GM12864 (cell line): ENCODE results near the gene ZSCAN12.
"Not testable (repeated sequence)": the region's sequence is repeated elsewhere in the genome, so short reads cannot be mapped to it uniquely, and the experiment has no call there.

ENCODE experiments used
- DNase-seq: peaks from one replicate; pipeline ENCODE4 v3.0.0-alpha.2; 2011; ENCODE audit warnings: low read depth
- H3K4me3 ChIP-seq: 2 replicates; pipeline ENCODE4 v1.5.1; 2011; ENCODE audit warnings: mild to moderate bottlenecking, low read depth, low read length, control low read depth
- CTCF ChIP-seq: IDR thresholded peaks from 2 replicates; pipeline ENCODE4 v1.5.1; 2011; ENCODE audit warnings: low read depth, mild to moderate bottlenecking, moderate library complexity, low read length, control low read depth, inconsistent platforms; ENCODE audit errors: missing control alignments

ZSCAN12 gene

DNA sequence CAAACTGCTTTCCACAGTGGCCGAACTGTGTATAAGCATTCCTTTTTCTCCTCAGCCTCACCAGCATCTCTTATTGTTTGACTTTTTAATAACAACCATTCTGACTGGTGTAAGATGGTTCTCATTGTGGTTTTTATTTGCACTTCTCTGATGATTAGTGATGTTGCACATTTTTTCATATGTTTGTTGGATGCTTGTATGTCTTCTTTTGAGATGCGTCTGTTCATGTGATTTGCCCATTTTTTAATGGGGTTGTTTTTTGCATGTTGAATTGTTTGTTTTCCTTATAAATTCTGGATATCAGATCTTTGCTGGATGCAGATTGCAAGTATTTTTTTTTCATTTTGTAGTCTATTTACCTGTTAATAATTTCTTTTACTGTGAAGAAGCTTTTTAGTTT is 11.2 kb upstream of the ZSCAN12 start:
- no peak for DNase-seq
- no peak overlapping the region for H3K4me3 ChIP-seq
- no peak for TF ChIP-seq CTCF

- H3K4me3 ChIP-seq = no peak overlapping the region
- TF ChIP-seq CTCF = no peak
- no peak for DNase-seq
Measured at GRCh38 chr6:28408076-28408802, 8.7 kb upstream of the ZSCAN12 start.

DNA sequence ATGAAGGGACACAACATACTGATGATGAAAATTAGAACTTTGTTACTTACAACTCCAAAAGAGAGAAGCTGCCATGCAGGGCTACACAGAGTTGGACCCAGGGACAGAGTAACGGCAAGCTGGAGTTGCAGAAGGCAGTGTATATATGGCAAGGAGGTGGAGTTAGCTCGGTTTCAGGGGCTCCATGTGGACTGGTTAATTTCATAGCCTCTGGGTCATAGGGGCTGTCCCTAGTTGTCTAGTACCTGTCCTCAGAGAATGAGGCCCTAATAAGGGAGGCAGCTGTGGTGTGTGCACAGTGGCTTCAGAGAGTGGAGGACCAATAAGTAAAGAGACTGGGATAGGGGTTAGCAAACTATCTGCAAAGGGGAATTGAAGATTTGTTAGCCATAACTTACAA is 7.9 kb upstream of the ZSCAN12 start:
- no peak overlapping the region for H3K4me3 ChIP-seq
- TF ChIP-seq CTCF = no peak
- no peak for DNase-seq

DNA sequence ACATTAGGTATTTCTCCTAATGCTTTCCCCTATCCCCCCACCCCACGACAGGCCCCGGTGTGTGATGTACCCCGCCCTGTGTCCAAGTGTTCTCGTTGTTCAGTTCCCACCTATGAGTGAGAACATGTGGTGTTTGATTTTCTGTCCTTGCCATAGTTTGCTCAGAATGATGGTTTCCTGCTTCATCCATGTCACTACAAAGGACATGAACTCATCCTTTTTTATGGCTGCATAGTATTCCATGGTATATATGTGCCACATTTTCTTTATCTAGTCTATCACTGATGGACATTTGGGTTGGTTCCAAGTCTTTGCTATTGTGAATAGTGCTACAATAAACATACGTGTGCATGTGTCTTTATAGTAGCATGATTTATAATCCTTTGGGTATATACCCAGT is 4.4 kb upstream of the ZSCAN12 start:
- not testable (repeated sequence) for DNase-seq

DNA sequence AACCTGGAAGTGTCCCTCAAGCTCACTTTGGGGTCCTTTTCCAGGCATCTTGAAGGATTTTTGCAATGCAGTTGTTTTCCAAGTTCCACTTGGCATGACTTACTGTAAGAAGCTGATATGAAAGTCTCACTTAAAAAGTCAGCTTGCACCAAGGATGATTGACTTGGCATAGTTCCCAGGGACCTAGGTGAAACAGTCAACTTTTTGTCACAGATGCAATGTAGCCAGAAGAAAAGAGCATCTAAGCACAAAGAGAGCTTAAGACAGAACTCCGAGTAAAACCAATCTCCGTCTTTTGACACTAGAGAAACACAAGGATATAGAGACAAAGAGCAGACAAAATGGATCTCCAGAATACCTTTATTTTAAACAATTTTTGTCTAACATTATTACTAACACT is 2.6 kb upstream of the ZSCAN12 start:
- no peak for DNase-seq
- H3K4me3 ChIP-seq = no peak overlapping the region
- TF ChIP-seq CTCF = no peak

More for the DNA sequence above, 4.4 kb upstream of the ZSCAN12 start:
- not testable (repeated sequence) for H3K4me3 ChIP-seq

DNA sequence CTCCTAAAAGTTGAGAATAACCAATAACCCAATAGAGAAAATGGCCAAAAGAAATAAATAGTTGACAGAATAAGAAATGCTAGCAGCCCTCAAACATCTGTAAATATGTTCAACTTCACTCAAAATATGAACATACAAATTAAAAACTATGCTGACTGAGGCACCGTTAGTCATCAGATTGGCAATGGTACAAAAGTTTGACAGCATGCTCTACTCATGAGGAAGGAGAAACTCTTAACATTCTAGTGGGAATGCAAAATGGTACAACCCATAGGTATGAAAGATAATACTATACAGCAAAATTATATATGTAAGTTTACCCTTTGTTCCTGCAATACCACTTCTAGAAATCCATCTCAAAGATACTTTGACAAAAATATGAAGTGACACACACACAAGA is 1.6 kb upstream of the ZSCAN12 start:
- DNase-seq = no peak
- no peak overlapping the region for H3K4me3 ChIP-seq
- TF ChIP-seq CTCF = no peak

GRCh38 chr6:28400122-28400451 is 540 bp upstream of the ZSCAN12 start:
- no peak for DNase-seq
- no peak for TF ChIP-seq CTCF
- H3K4me3 ChIP-seq = peak overlapping the region; percentile 92
